DMS153 (cell line): ENCODE measurements around the gene IQGAP2.
"Not testable (repeated sequence)": the region's sequence is repeated elsewhere in the genome, so short reads cannot be mapped to it uniquely, and the experiment has no call there.

Experiments used
- DNase-seq: peaks from one replicate; lab custom pipeline; 2025; lab: John Stamatoyannopoulos, UW

The IQGAP2 gene

GRCh38 chr5:76663573-76663972 is 260.5 kb downstream of the IQGAP2 start:
- no peak for DNase-seq

GRCh38 chr5:76664079-76664478 is 261.0 kb downstream of the IQGAP2 start:
- no peak for DNase-seq

DNA sequence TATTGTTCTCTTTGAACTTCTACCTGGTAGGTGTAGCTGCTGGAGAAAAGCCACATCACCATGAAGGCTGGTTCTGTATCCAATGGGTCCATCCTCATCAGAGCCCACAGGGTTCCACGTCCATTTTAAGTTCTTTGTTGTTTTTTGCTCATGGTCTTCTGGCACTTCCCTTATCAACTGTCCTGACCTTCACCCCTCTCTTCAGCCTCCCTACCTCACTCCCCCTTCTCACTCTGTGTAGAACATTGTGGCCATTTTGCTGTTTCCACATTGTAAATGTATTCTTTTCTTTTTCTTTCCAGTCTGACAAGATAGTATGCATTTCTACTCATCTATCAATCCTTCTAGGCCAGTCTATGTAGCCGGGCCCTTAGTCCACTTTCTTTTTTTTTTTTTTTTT is 264.4 kb downstream of the IQGAP2 start:
- no peak for DNase-seq

DNA sequence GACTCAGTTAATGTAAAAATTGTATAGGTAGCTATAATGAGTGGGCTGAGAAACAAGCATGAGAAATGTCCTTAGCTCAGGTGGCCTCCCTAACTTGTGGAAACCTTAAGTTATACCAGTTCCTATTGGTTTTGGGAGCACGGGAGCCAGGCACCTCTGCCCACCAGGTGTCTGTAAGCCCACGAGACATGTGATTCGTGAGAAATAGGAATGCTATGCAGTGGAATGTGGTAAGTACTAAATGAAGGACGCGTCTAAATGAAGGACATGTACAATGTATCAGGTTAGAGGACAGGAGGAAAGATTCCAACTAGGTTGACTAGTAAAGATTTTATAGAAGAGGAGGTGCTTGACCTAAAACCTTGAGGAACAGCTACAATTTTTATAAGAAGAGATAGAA is 266.2 kb downstream of the IQGAP2 start:
- no peak for DNase-seq

DNA sequence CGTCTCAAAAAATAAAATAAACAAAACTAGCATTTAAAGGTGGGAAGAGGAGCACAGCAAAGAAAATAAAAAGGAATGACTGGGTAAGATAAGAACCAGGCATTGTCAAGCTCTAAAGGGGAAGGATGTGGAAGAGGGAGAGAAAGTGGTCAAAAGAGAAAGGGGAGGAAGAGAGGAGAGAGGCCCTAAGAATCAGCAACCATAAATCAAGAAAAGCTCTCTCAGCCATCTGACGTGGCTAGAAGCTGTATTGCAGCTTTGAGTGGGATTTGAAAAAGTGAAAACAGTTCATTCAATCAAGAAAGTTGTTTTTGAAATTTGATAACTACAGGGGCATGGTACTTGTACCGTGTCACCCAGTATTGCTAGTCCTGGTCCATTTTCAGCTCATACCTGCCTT is 267.4 kb downstream of the IQGAP2 start:
- no peak for DNase-seq

DNA sequence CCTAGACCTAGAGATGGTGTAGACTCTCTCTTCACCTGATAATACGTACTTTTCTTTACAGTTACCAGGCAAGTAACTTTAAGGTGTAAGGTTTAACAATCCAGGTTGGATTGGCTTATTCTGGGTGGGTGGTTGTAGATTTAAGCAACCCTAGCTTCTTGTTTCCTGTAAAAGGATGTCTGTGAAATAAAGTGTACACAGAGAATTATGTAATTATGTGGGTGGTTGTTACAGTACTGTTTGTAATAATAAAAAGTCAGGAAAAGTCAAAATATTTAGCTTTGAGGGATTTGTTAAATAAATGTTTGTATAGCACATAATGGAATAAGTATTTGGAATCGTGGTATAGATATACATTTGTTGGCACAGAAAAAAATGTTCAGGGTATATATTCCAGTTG is 269.2 kb downstream of the IQGAP2 start:
- no peak for DNase-seq

DNA sequence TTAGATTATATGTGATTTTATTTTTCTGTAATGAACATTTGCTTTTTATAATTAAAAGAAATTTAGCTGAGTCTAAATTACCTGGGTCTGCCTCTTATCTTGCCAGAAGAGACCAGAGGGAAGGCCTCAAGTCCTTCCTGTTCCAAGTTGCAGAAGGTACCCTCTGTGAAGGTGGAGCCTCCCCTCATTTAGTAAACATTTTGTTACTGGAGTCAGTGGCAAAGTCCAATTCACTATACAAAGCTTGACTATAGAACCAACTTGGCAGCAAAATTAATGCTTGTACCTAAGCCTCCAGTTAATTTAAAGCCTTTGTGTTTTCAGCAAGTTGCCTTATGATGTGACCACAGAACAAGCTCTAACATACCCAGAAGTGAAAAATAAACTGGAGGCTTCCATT is 270.0 kb downstream of the IQGAP2 start:
- no peak for DNase-seq

DNA sequence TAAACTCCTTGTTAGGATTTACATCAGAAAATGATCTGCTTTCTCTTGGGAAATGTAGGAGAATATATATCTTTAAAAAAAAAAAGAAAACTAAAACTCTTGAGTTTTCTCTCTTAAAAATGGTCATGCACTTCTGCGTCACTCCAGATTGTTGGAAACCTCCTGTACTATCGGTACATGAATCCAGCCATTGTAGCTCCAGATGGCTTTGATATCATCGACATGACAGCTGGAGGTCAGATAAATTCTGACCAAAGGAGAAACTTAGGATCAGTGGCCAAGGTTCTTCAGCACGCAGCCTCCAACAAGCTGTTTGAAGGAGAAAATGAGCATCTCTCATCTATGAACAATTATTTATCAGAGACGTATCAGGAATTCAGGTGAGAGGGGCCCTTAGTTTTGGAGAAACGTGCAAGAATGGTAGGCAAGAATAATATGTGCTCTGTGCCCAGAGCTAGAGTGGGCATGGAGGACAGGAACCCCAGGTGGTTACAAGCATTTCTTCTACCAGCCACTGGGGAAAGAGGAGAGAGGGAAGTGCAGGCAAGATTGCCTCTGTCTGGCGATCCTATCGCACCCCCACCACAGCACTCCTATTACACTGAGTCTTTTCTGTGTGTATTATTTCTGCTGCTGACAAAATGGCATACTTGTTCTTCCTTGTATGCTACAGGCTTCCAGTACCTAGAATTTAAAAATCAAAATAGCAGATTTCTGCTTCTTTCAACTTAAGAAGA is 271.4 kb downstream of the IQGAP2 start:
- DNase-seq: no peak

DNA sequence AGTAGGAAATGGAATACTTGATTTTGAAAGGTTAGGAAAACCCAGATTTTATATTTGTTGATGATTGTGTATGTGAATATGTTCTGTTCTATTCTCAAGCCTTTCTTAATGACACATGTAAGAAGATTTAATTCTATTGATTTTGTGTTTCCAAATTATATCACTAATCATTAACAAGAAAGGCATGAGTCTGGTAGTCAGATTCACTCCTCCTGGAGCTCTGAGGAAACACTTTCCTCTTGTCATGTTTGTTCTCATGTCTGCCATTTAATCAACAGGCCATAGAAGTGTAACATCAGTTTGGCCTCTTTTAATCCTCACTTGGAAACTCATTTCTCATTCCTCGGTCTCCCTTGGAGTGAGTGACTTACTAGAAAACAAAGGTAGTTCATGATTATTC is 272.3 kb downstream of the IQGAP2 start:
- DNase-seq: no peak

DNA sequence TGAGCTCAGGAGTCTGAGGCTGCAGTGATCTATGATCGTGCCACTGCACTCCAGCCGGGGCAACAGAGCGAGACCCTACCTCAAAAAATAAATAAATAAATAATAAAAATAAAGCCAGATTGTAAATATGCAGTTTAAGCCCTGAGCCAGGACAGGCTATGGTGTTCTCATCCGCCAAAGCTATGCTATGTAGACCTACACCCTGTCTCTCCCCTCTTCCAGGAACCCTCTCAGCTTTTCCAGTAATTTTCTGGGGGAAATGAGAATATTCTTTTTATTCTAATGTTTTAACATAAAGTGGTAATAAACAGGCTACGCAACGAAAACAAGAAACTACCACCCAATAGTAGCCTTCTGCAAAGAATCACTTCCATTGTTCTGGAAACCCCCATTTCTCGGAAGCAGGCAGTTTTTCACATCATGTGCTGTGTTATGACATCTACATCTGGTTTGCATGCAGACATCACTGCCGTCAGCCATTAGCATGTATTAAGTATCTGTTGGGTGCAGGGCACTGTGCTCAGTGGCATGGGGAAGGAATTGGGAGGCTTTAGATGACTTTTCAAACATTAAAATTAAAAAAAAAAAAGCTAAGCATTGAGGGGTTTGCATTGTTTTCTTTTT is 274.9 kb downstream of the IQGAP2 start:
- DNase-seq: no peak

DNA sequence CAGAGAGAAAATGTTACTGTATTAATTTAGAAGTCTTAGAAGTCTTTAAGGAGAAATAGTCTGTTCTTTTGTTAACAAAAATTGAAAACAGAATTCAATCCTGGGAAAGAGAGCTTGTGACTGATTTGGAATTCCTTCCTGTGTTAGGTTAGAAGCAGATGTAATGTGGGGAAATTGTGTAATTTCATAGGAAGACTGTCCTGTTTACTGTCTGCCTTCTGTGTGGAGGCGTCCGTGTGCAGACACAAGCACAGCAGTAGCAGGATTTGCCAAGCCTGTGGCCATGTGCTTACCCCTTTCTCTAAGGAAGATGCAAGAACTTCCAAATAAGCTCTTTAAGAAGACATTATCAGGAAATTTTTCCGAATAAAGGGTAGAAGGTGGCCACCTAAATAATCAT is 276.1 kb downstream of the IQGAP2 start:
- no peak for DNase-seq

- not testable (repeated sequence) for DNase-seq
Observed at GRCh38 chr5:76680826-76681225, 277.7 kb downstream of the IQGAP2 start.

- no peak for DNase-seq
Observed at GRCh38 chr5:76681287-76681686, 278.2 kb downstream of the IQGAP2 start.

DNA sequence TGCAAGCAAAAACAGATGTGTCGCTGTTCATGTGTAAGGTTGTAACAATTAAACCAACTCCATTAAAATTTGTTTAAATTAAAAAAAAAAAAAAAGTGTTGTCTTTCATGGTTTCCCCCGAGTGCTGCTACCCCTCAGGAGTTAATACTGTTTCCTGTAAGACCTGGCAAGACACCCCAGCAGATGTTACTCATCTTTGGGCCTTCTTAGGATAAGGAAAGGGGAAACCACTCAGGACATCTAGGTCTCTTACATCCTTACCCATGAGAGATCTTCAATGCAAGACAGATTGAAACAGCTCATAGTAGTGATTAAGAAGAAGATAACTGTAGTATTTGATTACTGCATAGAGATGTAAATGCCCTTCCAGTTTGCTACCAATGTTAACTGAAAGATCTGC is 279.3 kb downstream of the IQGAP2 start:
- DNase-seq: no peak

- DNase-seq: no peak
Observed at GRCh38 chr5:76683816-76684731, 281.0 kb downstream of the IQGAP2 start.

GRCh38 chr5:76684756-76685519 is 281.9 kb downstream of the IQGAP2 start:
- no peak for DNase-seq

- DNase-seq: no peak
Observed at GRCh38 chr5:76685704-76686103, 282.6 kb downstream of the IQGAP2 start.

DNA sequence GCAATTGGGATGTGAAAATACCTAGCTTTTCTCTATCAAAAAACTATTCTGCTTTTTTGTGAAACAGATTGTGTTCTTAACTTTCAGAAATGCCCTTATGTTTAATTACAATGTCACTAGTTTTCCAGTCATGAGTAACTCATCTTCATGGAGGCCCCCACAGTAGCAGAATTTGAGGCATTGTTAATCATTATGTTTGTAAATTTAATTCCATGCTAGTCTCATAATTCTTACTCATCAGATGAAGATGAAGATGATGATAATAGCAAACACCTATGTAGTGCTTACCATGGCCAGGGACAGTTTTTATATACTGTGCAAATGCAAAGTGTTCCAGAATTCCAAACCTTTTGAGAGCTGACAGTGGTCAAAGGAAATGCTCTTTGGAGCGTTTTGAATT is 285.1 kb downstream of the IQGAP2 start:
- no peak for DNase-seq

GRCh38 chr5:76688836-76689235 is 285.8 kb downstream of the IQGAP2 start:
- no peak for DNase-seq

- no peak for DNase-seq
Observed at GRCh38 chr5:76689321-76690036, 286.4 kb downstream of the IQGAP2 start.

DNA sequence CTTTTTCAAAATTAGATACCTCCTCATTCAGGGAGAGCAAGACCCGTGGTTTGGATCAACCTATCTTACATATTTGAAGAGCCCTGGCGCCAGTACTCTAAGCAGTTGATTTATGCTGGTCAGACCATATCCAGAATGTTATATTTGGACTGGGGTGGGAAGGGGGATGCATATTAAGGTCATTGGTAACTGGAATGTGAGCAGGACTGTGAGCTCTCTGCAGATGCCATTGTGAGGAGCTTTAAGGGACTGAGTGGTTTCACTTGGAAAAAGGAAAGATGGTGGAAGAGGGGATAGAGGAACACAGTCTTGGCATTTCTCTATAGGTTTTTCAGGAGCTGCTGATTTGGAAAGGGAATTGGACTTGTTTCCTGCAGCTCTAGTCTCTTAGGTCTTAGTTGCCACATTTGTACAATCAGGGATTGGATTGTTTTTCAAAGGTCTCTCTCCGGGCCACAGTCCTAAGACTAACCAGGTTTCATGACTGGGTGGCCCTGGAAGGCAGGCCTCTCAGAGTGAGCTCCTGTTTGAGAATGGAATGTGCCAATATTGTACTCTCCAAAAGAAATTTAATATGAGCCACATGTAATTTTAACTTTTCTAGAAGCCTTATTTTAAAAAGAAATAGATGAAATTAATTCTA is 287.1 kb downstream of the IQGAP2 start:
- DNase-seq: no peak
